ENCODE data around the gene HRH2.

DNA sequence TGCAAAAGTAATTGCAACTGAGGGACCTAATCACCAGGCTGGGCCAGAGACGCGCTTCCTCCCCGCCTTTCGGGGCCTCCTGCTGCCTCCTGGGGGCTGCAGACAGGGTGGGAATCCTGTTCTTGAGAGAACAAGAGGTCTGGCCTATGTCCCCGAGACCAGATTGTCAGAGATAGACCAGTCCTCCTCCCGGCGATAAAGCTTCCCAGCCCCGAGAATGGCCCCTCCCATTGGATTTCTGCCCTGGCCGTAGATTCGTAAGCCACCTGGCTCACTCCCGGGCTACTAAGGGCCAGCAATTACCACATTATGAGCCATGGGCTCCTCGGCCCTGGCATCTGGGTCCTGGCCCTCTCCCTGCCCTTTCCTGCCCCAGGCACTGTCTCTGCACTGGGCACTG lies 70.4 kb downstream of the HRH2 start:
- TF ChIP-seq, protein P1, sequence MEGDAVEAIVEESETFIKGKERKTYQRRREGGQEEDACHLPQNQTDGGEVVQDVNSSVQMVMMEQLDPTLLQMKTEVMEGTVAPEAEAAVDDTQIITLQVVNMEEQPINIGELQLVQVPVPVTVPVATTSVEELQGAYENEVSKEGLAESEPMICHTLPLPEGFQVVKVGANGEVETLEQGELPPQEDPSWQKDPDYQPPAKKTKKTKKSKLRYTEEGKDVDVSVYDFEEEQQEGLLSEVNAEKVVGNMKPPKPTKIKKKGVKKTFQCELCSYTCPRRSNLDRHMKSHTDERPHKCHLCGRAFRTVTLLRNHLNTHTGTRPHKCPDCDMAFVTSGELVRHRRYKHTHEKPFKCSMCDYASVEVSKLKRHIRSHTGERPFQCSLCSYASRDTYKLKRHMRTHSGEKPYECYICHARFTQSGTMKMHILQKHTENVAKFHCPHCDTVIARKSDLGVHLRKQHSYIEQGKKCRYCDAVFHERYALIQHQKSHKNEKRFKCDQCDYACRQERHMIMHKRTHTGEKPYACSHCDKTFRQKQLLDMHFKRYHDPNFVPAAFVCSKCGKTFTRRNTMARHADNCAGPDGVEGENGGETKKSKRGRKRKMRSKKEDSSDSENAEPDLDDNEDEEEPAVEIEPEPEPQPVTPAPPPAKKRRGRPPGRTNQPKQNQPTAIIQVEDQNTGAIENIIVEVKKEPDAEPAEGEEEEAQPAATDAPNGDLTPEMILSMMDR (IDR thresholded peaks at IDR 0.05; ENCODE audit: insufficient read depth, low read length): no peak
- TF ChIP-seq GABPA (IDR thresholded peaks at IDR 0.05; ENCODE audit: low read depth) (no peak), POLR2AphosphoS5 (IDR thresholded peaks at IDR 0.05; ENCODE audit: low read depth) (no peak), SPI1 (IDR thresholded peaks at IDR 0.05; ENCODE audit: borderline replicate concordance, low read depth) (no peak)
- TF ChIP-seq, protein P2, sequence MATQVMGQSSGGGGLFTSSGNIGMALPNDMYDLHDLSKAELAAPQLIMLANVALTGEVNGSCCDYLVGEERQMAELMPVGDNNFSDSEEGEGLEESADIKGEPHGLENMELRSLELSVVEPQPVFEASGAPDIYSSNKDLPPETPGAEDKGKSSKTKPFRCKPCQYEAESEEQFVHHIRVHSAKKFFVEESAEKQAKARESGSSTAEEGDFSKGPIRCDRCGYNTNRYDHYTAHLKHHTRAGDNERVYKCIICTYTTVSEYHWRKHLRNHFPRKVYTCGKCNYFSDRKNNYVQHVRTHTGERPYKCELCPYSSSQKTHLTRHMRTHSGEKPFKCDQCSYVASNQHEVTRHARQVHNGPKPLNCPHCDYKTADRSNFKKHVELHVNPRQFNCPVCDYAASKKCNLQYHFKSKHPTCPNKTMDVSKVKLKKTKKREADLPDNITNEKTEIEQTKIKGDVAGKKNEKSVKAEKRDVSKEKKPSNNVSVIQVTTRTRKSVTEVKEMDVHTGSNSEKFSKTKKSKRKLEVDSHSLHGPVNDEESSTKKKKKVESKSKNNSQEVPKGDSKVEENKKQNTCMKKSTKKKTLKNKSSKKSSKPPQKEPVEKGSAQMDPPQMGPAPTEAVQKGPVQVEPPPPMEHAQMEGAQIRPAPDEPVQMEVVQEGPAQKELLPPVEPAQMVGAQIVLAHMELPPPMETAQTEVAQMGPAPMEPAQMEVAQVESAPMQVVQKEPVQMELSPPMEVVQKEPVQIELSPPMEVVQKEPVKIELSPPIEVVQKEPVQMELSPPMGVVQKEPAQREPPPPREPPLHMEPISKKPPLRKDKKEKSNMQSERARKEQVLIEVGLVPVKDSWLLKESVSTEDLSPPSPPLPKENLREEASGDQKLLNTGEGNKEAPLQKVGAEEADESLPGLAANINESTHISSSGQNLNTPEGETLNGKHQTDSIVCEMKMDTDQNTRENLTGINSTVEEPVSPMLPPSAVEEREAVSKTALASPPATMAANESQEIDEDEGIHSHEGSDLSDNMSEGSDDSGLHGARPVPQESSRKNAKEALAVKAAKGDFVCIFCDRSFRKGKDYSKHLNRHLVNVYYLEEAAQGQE (IDR thresholded peaks at IDR 0.05; ENCODE audit: insufficient replicate concordance, low read depth): no peak

Measured in HL-60 (cell line).